Caco-2 (cell line): ENCODE results near the gene SYT14. TPM values are rescaled to one million over a fixed set of nuclear protein-coding genes. Genes with fewer than 3 reads are reported as not detected.
"Not testable (repeated sequence)": the region's sequence is repeated elsewhere in the genome, so short reads cannot be mapped to it uniquely, and the experiment has no call there.

Source experiments
- BruUV-seq: library from RNA; stranded (reverse); fragments of 400-500 nt; replicated peaks from 2 replicates; lab custom pipeline; 2021; lab: Mats Ljungman, UMichigan
- CTCF ChIA-PET: fragments of 300-600 bp; sonication (Branson Sonifier 250); formaldehyde crosslinking; loops from one replicate; lab custom pipeline; 2022; ENCODE audit warnings: antibody characterized with exemption; lab: Charles Lee
- POLR2A ChIA-PET: fragments of 300-600 bp; sonication (Branson Sonifier 250); formaldehyde crosslinking; loops from one replicate; lab custom pipeline; 2022; ENCODE audit warnings: antibody characterized with exemption; lab: Charles Lee
- DNase-seq, 2 experiments: peaks; one replicate each; pipeline versions ENCODE4 v3.0.0 to v3.0.0-alpha.2; 2020 to 2022
- H3K27me3 ChIP-seq: replicated peaks from 2 replicates; pipeline ENCODE4 v1.6.0; 2011; ENCODE audit warnings: low read length; ENCODE audit not compliant: control insufficient read depth, insufficient read depth
- H3K36me3 ChIP-seq: 2 replicates; pipeline ENCODE4 v1.5.1; 2011; ENCODE audit warnings: low read length; ENCODE audit not compliant: control insufficient read depth, insufficient read depth
- H3K4me1 ChIP-seq: fragments of 250-450 bp; sonication (Bioruptor Pico); 2 replicates; pipeline ENCODE4 v1.5.1; 2020; ENCODE audit warnings: mild to moderate bottlenecking
- H3K4me3 ChIP-seq: 2 replicates; pipeline ENCODE4 v1.5.1; 2011; ENCODE audit warnings: low read depth, mild to moderate bottlenecking, control low read depth, low read length
- H3K9me3 ChIP-seq: fragments of 250-450 bp; sonication (Bioruptor Pico); 2 replicates; pipeline ENCODE4 v1.5.1; 2020; ENCODE audit warnings: mild to moderate bottlenecking, moderate library complexity
- H3K27ac Mint-ChIP-seq: one replicate; pipeline ENCODE4 v1.8.0; 2022; ENCODE audit warnings: mixed read lengths; ENCODE audit not compliant: unreplicated experiment
- H3K27me3 Mint-ChIP-seq: one replicate; pipeline ENCODE4 v1.8.0; 2022; ENCODE audit warnings: mixed read lengths; ENCODE audit not compliant: insufficient read depth, unreplicated experiment
- H3K36me3 Mint-ChIP-seq: one replicate; pipeline ENCODE4 v1.8.0; 2022; ENCODE audit warnings: mild to moderate bottlenecking, mixed read lengths; ENCODE audit not compliant: insufficient read depth, unreplicated experiment
- H3K4me1 Mint-ChIP-seq: one replicate; pipeline ENCODE4 v1.8.0; 2022; ENCODE audit warnings: low read depth, mixed read lengths; ENCODE audit not compliant: unreplicated experiment
- H3K4me3 Mint-ChIP-seq: one replicate; pipeline ENCODE4 v1.8.0; 2022; ENCODE audit warnings: mild to moderate bottlenecking, moderate library complexity, mixed read lengths; ENCODE audit not compliant: unreplicated experiment
- H3K9me3 Mint-ChIP-seq: one replicate; pipeline ENCODE4 v1.8.0; 2022; ENCODE audit warnings: mixed read lengths; ENCODE audit not compliant: unreplicated experiment
- CTCF ChIP-seq, 2 experiments: fragments of 200-600 bp in 1 of 2; IDR thresholded peaks; 1 replicate in 1 of 2; 2 replicates in 1 of 2; pipeline versions ENCODE4 v1.5.1 to v1.8.0; 2011 to 2022; ENCODE audit warnings: antibody characterized with exemption in 1 of 2, control low read depth in 1 of 2, inconsistent platforms in 1 of 2, low read depth in 1 of 2, low read length in 1 of 2, mild to moderate bottlenecking in 1 of 2, moderate library complexity in 1 of 2; ENCODE audit not compliant: insufficient read depth in 1 of 2, severe bottlenecking in 1 of 2, unreplicated experiment in 1 of 2
- intact Hi-C: fragments of 100-400 bp; cut with micrococcal nuclease; formaldehyde crosslinking; loops from one replicate; pipeline ENCODE4 v1.10.0; 2022; ENCODE audit not compliant: unreplicated experiment
- total RNA-seq: library from RNA; stranded (reverse); gene quantifications from 2 replicates; pipeline ENCODE4 v1.2.3, GENCODE V29; 2022

SYT14 gene
- total RNA-seq, 1 experiment from 2014 or later: 0.18 TPM

GRCh38 chr1:209896346-209896745 is 41.7 kb upstream of the SYT14 start:
- no peaks in the 10 kb centered on the region for H3K9me3 Mint-ChIP-seq
- BruUV-seq: no TSS peak
- ChIA-PET CTCF (no interaction called here), POLR2A (no interaction called here)
- H3K4me3 ChIP-seq: no peak overlapping the region
- H3K36me3 Mint-ChIP-seq: no peaks in the 10 kb centered on the region
- H3K27me3 ChIP-seq: no peaks in the 10 kb centered on the region; the same call in 1 of the 2 replicates
- no peak overlapping the region for H3K27ac Mint-ChIP-seq
- no peaks in the 10 kb centered on the region for H3K27me3 Mint-ChIP-seq
- H3K4me1 Mint-ChIP-seq: no peaks in the 10 kb centered on the region
- no peaks in the 10 kb centered on the region for H3K9me3 ChIP-seq
- DNase-seq: no peak
- no peak overlapping the region for H3K4me3 Mint-ChIP-seq
- intact Hi-C loops: no loop called here
- TF ChIP-seq CTCF (IDR thresholded peaks at IDR 0.05; ENCODE audit: insufficient read depth in 1 of 2, low read depth in 1 of 2, low read length in 1 of 2, severe bottlenecking in 1 of 2, unreplicated experiment in 1 of 2): no peak
- no peaks in the 10 kb centered on the region for H3K36me3 ChIP-seq
- H3K4me1 ChIP-seq: no peaks in the 10 kb centered on the region

GRCh38 chr1:209898271-209898670 is 39.7 kb upstream of the SYT14 start:
- intact Hi-C loops, DNase-seq, H3K27ac Mint-ChIP-seq, H3K4me1 Mint-ChIP-seq, BruUV-seq, H3K27me3 Mint-ChIP-seq, POLR2A ChIA-PET, H3K9me3 Mint-ChIP-seq, H3K36me3 Mint-ChIP-seq, H3K27me3 ChIP-seq, H3K4me3 Mint-ChIP-seq, H3K4me1 ChIP-seq, CTCF ChIA-PET, H3K4me3 ChIP-seq, H3K36me3 ChIP-seq, H3K9me3 ChIP-seq: not testable (repeated sequence)

- CTCF ChIA-PET, H3K9me3 Mint-ChIP-seq, H3K9me3 ChIP-seq, H3K4me3 ChIP-seq, H3K27ac Mint-ChIP-seq, H3K36me3 Mint-ChIP-seq, POLR2A ChIA-PET, BruUV-seq, H3K4me1 Mint-ChIP-seq, H3K27me3 ChIP-seq, intact Hi-C loops, DNase-seq, H3K36me3 ChIP-seq, H3K4me3 Mint-ChIP-seq, H3K4me1 ChIP-seq, H3K27me3 Mint-ChIP-seq: not testable (repeated sequence)
Measured at GRCh38 chr1:209898851-209899250, 39.2 kb upstream of the SYT14 start.

GRCh38 chr1:209899948-209900347 is 38.1 kb upstream of the SYT14 start:
- Mint-ChIP-seq H3K9me3 (no peaks in the 10 kb centered on the region), H3K4me3 (no peak overlapping the region), H3K27me3 (peaks cover 3% of the 10 kb centered on the region), H3K36me3 (no peaks in the 10 kb centered on the region), H3K27ac (no peak overlapping the region), H3K4me1 (no peaks in the 10 kb centered on the region)
- BruUV-seq: no TSS peak
- H3K27me3 ChIP-seq: no peaks in the 10 kb centered on the region; the same call in 1 of the 2 replicates
- no peaks in the 10 kb centered on the region for H3K4me1 ChIP-seq
- no peaks in the 10 kb centered on the region for H3K36me3 ChIP-seq
- ChIA-PET CTCF (interaction anchor here (0.6 to 1.7 kb wide), 3 partner anchors 24 to 226 kb away, joined by 3 to 4 read pairs (median 3); no protein-coding TSS in a partner anchor), POLR2A (no interaction called here)
- no peak overlapping the region for H3K4me3 ChIP-seq
- TF ChIP-seq CTCF (IDR thresholded peaks at IDR 0.05; ENCODE audit: insufficient read depth in 1 of 2, low read depth in 1 of 2, low read length in 1 of 2, severe bottlenecking in 1 of 2, unreplicated experiment in 1 of 2): peak; percentile 21 to 22
- intact Hi-C loops: no loop called here
- no peaks in the 10 kb centered on the region for H3K9me3 ChIP-seq
- DNase-seq: peak in 1 of 2 experiments; percentile 30
